Smooth muscle cell (in vitro differentiated cells): ENCODE data around the gene C1orf35. TPM values are rescaled to one million over a fixed set of nuclear protein-coding genes. Genes with fewer than 3 reads are reported as not detected.
A peak's percentile ranks its signal among the peaks of the same experiment; 100 is the strongest.

Experiments used
- DNase-seq: peaks from one replicate; lab custom pipeline; 2025; ENCODE audit not compliant: unreplicated experiment; lab: John Stamatoyannopoulos, UW
- H2AFZ ChIP-seq: fragments of 200-600 bp; sonication (generic); 2 replicates; pipeline ENCODE4 v1.6.0; 2016; ENCODE audit warnings: antibody characterized with exemption, low read depth, mild to moderate bottlenecking
- H3F3A ChIP-seq: fragments of 200-600 bp; sonication (generic); 2 replicates; pipeline ENCODE4 v1.6.0; 2017; ENCODE audit warnings: antibody characterized with exemption, low read depth
- H3K27ac ChIP-seq: fragments of 200-600 bp; sonication (generic); 2 replicates; pipeline ENCODE4 v1.5.1; 2016; ENCODE audit warnings: low read depth, mild to moderate bottlenecking
- H3K27me3 ChIP-seq: fragments of 200-600 bp; sonication (generic); 2 replicates; pipeline ENCODE4 v1.6.1; 2016; ENCODE audit warnings: low read depth, mild to moderate bottlenecking
- H3K36me3 ChIP-seq: fragments of 200-600 bp; sonication (generic); 2 replicates; pipeline ENCODE4 v1.5.1; 2016; ENCODE audit warnings: low read depth
- H3K4me1 ChIP-seq: fragments of 200-600 bp; sonication (generic); 2 replicates; pipeline ENCODE4 v1.5.1; 2016; ENCODE audit warnings: low read depth
- H3K4me2 ChIP-seq: fragments of 200-600 bp; sonication (generic); 2 replicates; pipeline ENCODE4 v1.6.0; 2016; ENCODE audit warnings: mild to moderate bottlenecking
- H3K4me3 ChIP-seq: fragments of 200-600 bp; sonication (generic); 2 replicates; pipeline ENCODE4 v1.5.1; 2016; ENCODE audit warnings: mild to moderate bottlenecking
- H3K79me2 ChIP-seq: fragments of 200-600 bp; sonication (generic); 2 replicates; pipeline ENCODE4 v1.6.0; 2016; ENCODE audit warnings: low read depth, mild to moderate bottlenecking
- H3K9ac ChIP-seq: fragments of 200-600 bp; sonication (generic); 2 replicates; pipeline ENCODE4 v1.6.0; 2016; ENCODE audit warnings: low read depth
- H3K9me3 ChIP-seq: fragments of 200-600 bp; sonication (generic); replicated peaks from 2 replicates; pipeline ENCODE4 v1.5.1; 2016; ENCODE audit warnings: low read depth
- H4K20me1 ChIP-seq: fragments of 200-600 bp; sonication (generic); 2 replicates; pipeline ENCODE4 v1.6.0; 2016; ENCODE audit warnings: low read depth
- WGBS: methylation state at CpG from one replicate; pipeline ENCODE4 v1.1.7; 2016; ENCODE audit warnings: low lambda C conversion rate; 5-methylcytosine and 5-hydroxymethylcytosine counted together
- polyA plus RNA-seq: library from polyadenylated mRNA; unstranded; fragments of >200 nt; fragmentation: Nextera tagmentation; extraction: Ambion mirVana; gene quantifications from 2 replicates; pipeline ENCODE4 v1.2.1, GENCODE V29; 2016
- total RNA-seq: library from RNA; depleted of rRNA; stranded (reverse); fragments of >200 nt; gene quantifications from 2 replicates; pipeline ENCODE4 v1.2.3, GENCODE V29; 2014
- TF ChIP-seq, protein P1 (sequence below): fragments of 200-600 bp; sonication (generic); IDR thresholded peaks from 2 replicates; pipeline ENCODE4 v1.5.1; 2017; ENCODE audit warnings: borderline replicate concordance, mild to moderate bottlenecking, antibody characterized with exemption; ENCODE audit not compliant: insufficient read depth, poor library complexity, severe bottlenecking

C1orf35 gene
- total and polyA plus RNA-seq, 2 experiments from 2014 or later, result 7.6 to 18.7 TPM

DNA sequence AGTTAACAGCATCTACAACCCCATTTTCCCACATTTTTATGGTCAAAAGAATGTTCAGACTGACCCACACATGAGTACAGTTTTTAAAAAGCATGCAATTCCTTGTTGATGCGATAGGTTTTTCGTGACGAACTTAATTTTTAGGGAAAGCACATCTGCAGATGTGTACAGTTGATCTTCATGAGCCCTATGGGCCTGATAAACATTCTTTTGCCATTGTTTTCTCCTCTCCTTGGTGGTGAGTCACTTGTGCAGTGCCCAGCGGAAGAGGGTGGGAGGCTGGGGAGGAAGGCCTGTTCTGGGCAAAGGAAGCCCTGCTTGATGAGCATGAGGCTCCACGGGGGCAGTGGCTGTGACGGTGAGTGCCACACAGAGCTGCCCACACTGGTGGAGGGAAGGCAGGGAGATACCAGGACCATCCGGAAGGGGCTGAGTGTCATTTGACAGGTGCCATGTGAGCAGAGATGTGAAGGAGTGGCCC is 15.3 kb downstream of the C1orf35 start:
- Histone ChIP-seq H3K9ac (peak overlapping the region; percentile 1), H3K79me2 (peaks cover 100% of the 10 kb centered on the region), H3K4me3 (no peak overlapping the region), H4K20me1 (peaks cover 99% of the 10 kb centered on the region), H3K4me1 (peaks cover 42% of the 10 kb centered on the region), H3K36me3 (no peaks in the 10 kb centered on the region), H3K4me2 (peak overlapping the region; percentile 88), H3K27me3 (no peaks in the 10 kb centered on the region), H3K9me3 (no peaks in the 10 kb centered on the region), H3K27ac (peak overlapping the region; percentile 96), H2AFZ (no peak overlapping the region), H3F3A (peaks cover 32% of the 10 kb centered on the region)
- TF ChIP-seq, protein P1, sequence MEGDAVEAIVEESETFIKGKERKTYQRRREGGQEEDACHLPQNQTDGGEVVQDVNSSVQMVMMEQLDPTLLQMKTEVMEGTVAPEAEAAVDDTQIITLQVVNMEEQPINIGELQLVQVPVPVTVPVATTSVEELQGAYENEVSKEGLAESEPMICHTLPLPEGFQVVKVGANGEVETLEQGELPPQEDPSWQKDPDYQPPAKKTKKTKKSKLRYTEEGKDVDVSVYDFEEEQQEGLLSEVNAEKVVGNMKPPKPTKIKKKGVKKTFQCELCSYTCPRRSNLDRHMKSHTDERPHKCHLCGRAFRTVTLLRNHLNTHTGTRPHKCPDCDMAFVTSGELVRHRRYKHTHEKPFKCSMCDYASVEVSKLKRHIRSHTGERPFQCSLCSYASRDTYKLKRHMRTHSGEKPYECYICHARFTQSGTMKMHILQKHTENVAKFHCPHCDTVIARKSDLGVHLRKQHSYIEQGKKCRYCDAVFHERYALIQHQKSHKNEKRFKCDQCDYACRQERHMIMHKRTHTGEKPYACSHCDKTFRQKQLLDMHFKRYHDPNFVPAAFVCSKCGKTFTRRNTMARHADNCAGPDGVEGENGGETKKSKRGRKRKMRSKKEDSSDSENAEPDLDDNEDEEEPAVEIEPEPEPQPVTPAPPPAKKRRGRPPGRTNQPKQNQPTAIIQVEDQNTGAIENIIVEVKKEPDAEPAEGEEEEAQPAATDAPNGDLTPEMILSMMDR, result no peak
- DNase-seq, result no peak
- WGBS, result 51% methylated on average over 7 of the region's 7 CpGs

DNA sequence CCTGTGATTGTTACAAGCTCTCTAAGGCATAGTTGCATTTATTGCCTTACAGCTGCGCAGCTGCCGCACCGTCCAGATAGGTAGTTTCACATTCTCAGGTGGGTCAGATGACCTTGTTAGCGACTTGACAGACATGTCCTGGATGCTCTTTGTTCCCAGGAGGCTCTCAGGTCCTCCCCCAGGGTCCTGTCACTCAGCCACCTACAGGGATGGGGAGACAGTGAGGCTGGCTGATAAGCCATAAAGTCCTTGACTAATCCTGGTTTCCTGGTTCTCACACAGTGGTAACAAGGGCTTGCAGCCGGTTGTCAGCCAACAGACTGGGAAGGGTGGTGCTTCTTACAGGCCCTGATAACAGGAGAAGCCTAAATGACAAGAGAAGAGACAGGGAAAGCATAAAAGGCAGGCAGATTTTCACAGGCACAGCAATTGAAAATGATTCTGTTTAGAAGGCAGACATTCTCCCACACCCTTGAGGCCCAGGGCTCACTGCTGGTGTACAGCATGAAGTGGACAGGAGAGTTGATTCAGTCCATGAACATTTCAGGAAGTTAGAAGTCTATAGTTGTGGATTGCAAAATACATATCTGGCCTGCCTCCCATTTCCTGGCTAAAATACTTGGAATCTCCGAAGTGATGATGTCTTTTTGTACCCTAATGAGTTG is 17.7 kb downstream of the C1orf35 start:
- H3K4me3 ChIP-seq, result peak overlapping the region; percentile 99
- peaks cover 55% of the 10 kb centered on the region for H3K4me1 ChIP-seq
- H2AFZ ChIP-seq, result no peak overlapping the region
- H3K9me3 ChIP-seq, result no peaks in the 10 kb centered on the region
- peak overlapping the region; percentile 100 for H3K9ac ChIP-seq
- WGBS, result 21% methylated on average over 6 of the region's 6 CpGs
- peak overlapping the region; percentile 96 for H3K27ac ChIP-seq
- H3K27me3 ChIP-seq, result no peaks in the 10 kb centered on the region
- TF ChIP-seq, protein P1, result no peak
- peak overlapping the region; percentile 88 for H3K4me2 ChIP-seq
- H3F3A ChIP-seq, result peaks cover 23% of the 10 kb centered on the region
- H3K79me2 ChIP-seq, result peaks cover 95% of the 10 kb centered on the region
- H3K36me3 ChIP-seq, result no peaks in the 10 kb centered on the region
- H4K20me1 ChIP-seq, result peaks cover 81% of the 10 kb centered on the region
- no peak for DNase-seq

GRCh38 chr1:228084797-228085196 is 18.3 kb downstream of the C1orf35 start:
- peak overlapping the region; percentile 88 for H3K4me2 ChIP-seq
- H3K79me2 ChIP-seq, result peaks cover 88% of the 10 kb centered on the region
- TF ChIP-seq, protein P1, result no peak
- DNase-seq, result no peak
- H4K20me1 ChIP-seq, result peaks cover 79% of the 10 kb centered on the region
- H3K9ac ChIP-seq, result peak overlapping the region; percentile 100
- H3K27me3 ChIP-seq, result no peaks in the 10 kb centered on the region
- no peak overlapping the region for H2AFZ ChIP-seq
- 52% methylated on average over 5 of the region's 5 CpGs for WGBS
- H3K4me1 ChIP-seq, result peaks cover 55% of the 10 kb centered on the region
- peaks cover 23% of the 10 kb centered on the region for H3F3A ChIP-seq
- no peaks in the 10 kb centered on the region for H3K36me3 ChIP-seq
- no peaks in the 10 kb centered on the region for H3K9me3 ChIP-seq
- peak overlapping the region; percentile 96 for H3K27ac ChIP-seq
- peak overlapping the region; percentile 99 for H3K4me3 ChIP-seq

- peak overlapping the region; percentile 99 for H3K4me3 ChIP-seq
- DNase-seq, result no peak
- H3K9me3 ChIP-seq, result no peaks in the 10 kb centered on the region
- peak overlapping the region; percentile 100 for H3K9ac ChIP-seq
- peaks cover 55% of the 10 kb centered on the region for H3K4me1 ChIP-seq
- TF ChIP-seq, protein P1, result no peak
- peaks cover 79% of the 10 kb centered on the region for H4K20me1 ChIP-seq
- peak overlapping the region; percentile 96 for H3K27ac ChIP-seq
- peaks cover 23% of the 10 kb centered on the region for H3F3A ChIP-seq
- no peaks in the 10 kb centered on the region for H3K36me3 ChIP-seq
- H3K27me3 ChIP-seq, result no peaks in the 10 kb centered on the region
- H3K79me2 ChIP-seq, result peaks cover 84% of the 10 kb centered on the region
- no peak overlapping the region for H2AFZ ChIP-seq
- peak overlapping the region; percentile 88 for H3K4me2 ChIP-seq
- WGBS, result 16% methylated on average over 3 of the region's 3 CpGs
These were observed 18.8 kb downstream of the C1orf35 start for GRCh38 chr1:228084325-228084724.
